ENCODE data around the gene ARSI.
A peak's percentile ranks its signal among the peaks of the same experiment; 100 is the strongest.

The ARSI gene

GRCh38 chr5:150311015-150311692 is 8.4 kb upstream of the ARSI start:
- no peak for FAIRE-seq
- TF ChIP-seq POU2F2 (IDR thresholded peaks at IDR 0.05; ENCODE audit: low read depth, low read length) (no peak), SPI1 (IDR thresholded peaks at IDR 0.05; ENCODE audit: low read depth, low read length) (no peak), PAX5 (IDR thresholded peaks at IDR 0.05; ENCODE audit: insufficient read depth, low read length, severe bottlenecking) (no peak), POLR2A (IDR thresholded peaks at IDR 0.05; ENCODE audit: low read depth, low read length) (no peak), POLR2AphosphoS5 (IDR thresholded peaks at IDR 0.05; ENCODE audit: low read depth, low read length) (no peak), TAF1 (IDR thresholded peaks at IDR 0.05; ENCODE audit: low read depth, low read length) (no peak)
- DNase-seq (ENCODE audit: insufficient read length, low spot score): no peak

GRCh38 chr5:150310246-150310645 is 7.5 kb upstream of the ARSI start:
- TF ChIP-seq PAX5 (IDR thresholded peaks at IDR 0.05; ENCODE audit: insufficient read depth, low read length, severe bottlenecking) (no peak), POU2F2 (IDR thresholded peaks at IDR 0.05; ENCODE audit: low read depth, low read length) (no peak), SPI1 (IDR thresholded peaks at IDR 0.05; ENCODE audit: low read depth, low read length) (no peak), POLR2A (IDR thresholded peaks at IDR 0.05; ENCODE audit: low read depth, low read length) (no peak), POLR2AphosphoS5 (IDR thresholded peaks at IDR 0.05; ENCODE audit: low read depth, low read length) (no peak), TAF1 (IDR thresholded peaks at IDR 0.05; ENCODE audit: low read depth, low read length) (no peak)
- FAIRE-seq: no peak
- DNase-seq (ENCODE audit: insufficient read length, low spot score): no peak

GRCh38 chr5:150309886-150310239 is 7.2 kb upstream of the ARSI start:
- TF ChIP-seq PAX5 (IDR thresholded peaks at IDR 0.05; ENCODE audit: insufficient read depth, low read length, severe bottlenecking): no peak
- DNase-seq (ENCODE audit: insufficient read length, low spot score) (no peak), FAIRE-seq (no peak)

GRCh38 chr5:150309101-150309885 is 6.6 kb upstream of the ARSI start:
- TF ChIP-seq POLR2A (IDR thresholded peaks at IDR 0.05; ENCODE audit: low read depth, low read length) (no peak), SPI1 (IDR thresholded peaks at IDR 0.05; ENCODE audit: low read depth, low read length) (no peak), TAF1 (IDR thresholded peaks at IDR 0.05; ENCODE audit: low read depth, low read length) (no peak), POU2F2 (IDR thresholded peaks at IDR 0.05; ENCODE audit: low read depth, low read length) (no peak), POLR2AphosphoS5 (IDR thresholded peaks at IDR 0.05; ENCODE audit: low read depth, low read length) (no peak), PAX5 (IDR thresholded peaks at IDR 0.05; ENCODE audit: insufficient read depth, low read length, severe bottlenecking) (no peak)
- no peak for FAIRE-seq
- no peak for DNase-seq (ENCODE audit: insufficient read length, low spot score)

- FAIRE-seq: no peak
- TF ChIP-seq TAF1 (IDR thresholded peaks at IDR 0.05; ENCODE audit: low read depth, low read length): no peak
- no peak for TF ChIP-seq PAX5 (IDR thresholded peaks at IDR 0.05; ENCODE audit: insufficient read depth, low read length, severe bottlenecking)
- no peak for TF ChIP-seq SPI1 (IDR thresholded peaks at IDR 0.05; ENCODE audit: low read depth, low read length)
- no peak for TF ChIP-seq POLR2AphosphoS5 (IDR thresholded peaks at IDR 0.05; ENCODE audit: low read depth, low read length)
- TF ChIP-seq POLR2A (IDR thresholded peaks at IDR 0.05; ENCODE audit: low read depth, low read length): no peak
- TF ChIP-seq POU2F2 (IDR thresholded peaks at IDR 0.05; ENCODE audit: low read depth, low read length): no peak
- DNase-seq (ENCODE audit: insufficient read length, low spot score): no peak
Observed at GRCh38 chr5:150307617-150308426, 5.1 kb upstream of the ARSI start.

- FAIRE-seq: no peak
- TF ChIP-seq POLR2AphosphoS5 (IDR thresholded peaks at IDR 0.05; ENCODE audit: low read depth, low read length) (no peak), SPI1 (IDR thresholded peaks at IDR 0.05; ENCODE audit: low read depth, low read length) (no peak), TAF1 (IDR thresholded peaks at IDR 0.05; ENCODE audit: low read depth, low read length) (no peak), POU2F2 (IDR thresholded peaks at IDR 0.05; ENCODE audit: low read depth, low read length) (no peak), POLR2A (IDR thresholded peaks at IDR 0.05; ENCODE audit: low read depth, low read length) (no peak), PAX5 (IDR thresholded peaks at IDR 0.05; ENCODE audit: insufficient read depth, low read length, severe bottlenecking) (no peak)
Observed at GRCh38 chr5:150306775-150307174, 4.1 kb upstream of the ARSI start.

GRCh38 chr5:150305557-150305956 is 2.9 kb upstream of the ARSI start:
- TF ChIP-seq PAX5 (IDR thresholded peaks at IDR 0.05; ENCODE audit: insufficient read depth, low read length, severe bottlenecking) (no peak), POU2F2 (IDR thresholded peaks at IDR 0.05; ENCODE audit: low read depth, low read length) (no peak), TAF1 (IDR thresholded peaks at IDR 0.05; ENCODE audit: low read depth, low read length) (no peak), SPI1 (IDR thresholded peaks at IDR 0.05; ENCODE audit: low read depth, low read length) (no peak), POLR2AphosphoS5 (IDR thresholded peaks at IDR 0.05; ENCODE audit: low read depth, low read length) (no peak), POLR2A (IDR thresholded peaks at IDR 0.05; ENCODE audit: low read depth, low read length) (no peak)
- DNase-seq (ENCODE audit: insufficient read length, low spot score) (no peak), FAIRE-seq (peak; percentile 13)

More at GRCh38 chr5:150306775-150307174, 4.1 kb upstream of the ARSI start:
- DNase-seq (ENCODE audit: insufficient read length, low spot score): no peak

- no peak for FAIRE-seq
- no peak for TF ChIP-seq PAX5 (IDR thresholded peaks at IDR 0.05; ENCODE audit: insufficient read depth, low read length, severe bottlenecking)
- no peak for TF ChIP-seq SPI1 (IDR thresholded peaks at IDR 0.05; ENCODE audit: low read depth, low read length)
- TF ChIP-seq POLR2A (IDR thresholded peaks at IDR 0.05; ENCODE audit: low read depth, low read length): no peak
- no peak for TF ChIP-seq POLR2AphosphoS5 (IDR thresholded peaks at IDR 0.05; ENCODE audit: low read depth, low read length)
- TF ChIP-seq POU2F2 (IDR thresholded peaks at IDR 0.05; ENCODE audit: low read depth, low read length): no peak
- no peak for TF ChIP-seq TAF1 (IDR thresholded peaks at IDR 0.05; ENCODE audit: low read depth, low read length)
- DNase-seq (ENCODE audit: insufficient read length, low spot score): no peak
Observed at GRCh38 chr5:150305095-150305494, 2.4 kb upstream of the ARSI start.

GRCh38 chr5:150304481-150305081 is 1.9 kb upstream of the ARSI start:
- DNase-seq (ENCODE audit: insufficient read length, low spot score) (no peak), FAIRE-seq (no peak)
- TF ChIP-seq POLR2AphosphoS5 (IDR thresholded peaks at IDR 0.05; ENCODE audit: low read depth, low read length) (no peak), TAF1 (IDR thresholded peaks at IDR 0.05; ENCODE audit: low read depth, low read length) (no peak), PAX5 (IDR thresholded peaks at IDR 0.05; ENCODE audit: insufficient read depth, low read length, severe bottlenecking) (no peak), SPI1 (IDR thresholded peaks at IDR 0.05; ENCODE audit: low read depth, low read length) (no peak), POLR2A (IDR thresholded peaks at IDR 0.05; ENCODE audit: low read depth, low read length) (no peak), POU2F2 (IDR thresholded peaks at IDR 0.05; ENCODE audit: low read depth, low read length) (no peak)

All from GM12891 (cell line).